ENCODE measurements around the gene USHBP1.

Gene USHBP1

GRCh38 chr19:17263712-17264640, 569 bp downstream of the USHBP1 start:
- no peak for DNase-seq (ENCODE audit: low read depth)

- DNase-seq (ENCODE audit: low read depth): no peak
These were observed 2.0 kb downstream of the USHBP1 start for GRCh38 chr19:17262557-17262956.

GRCh38 chr19:17260842-17261325, 3.7 kb downstream of the USHBP1 start:
- peak; percentile 80 for DNase-seq (ENCODE audit: low read depth)

GRCh38 chr19:17259934-17260333, 4.6 kb downstream of the USHBP1 start:
- DNase-seq (ENCODE audit: low read depth): no peak

GRCh38 chr19:17259118-17259780, 5.3 kb downstream of the USHBP1 start:
- no peak for DNase-seq (ENCODE audit: low read depth)

- DNase-seq (ENCODE audit: low read depth): no peak
These were observed 8.4 kb downstream of the USHBP1 start for GRCh38 chr19:17256130-17256529.

GRCh38 chr19:17255150-17255621, 9.4 kb downstream of the USHBP1 start:
- DNase-seq (ENCODE audit: low read depth): no peak

- no peak for DNase-seq (ENCODE audit: low read depth)
These were observed 9.9 kb downstream of the USHBP1 start for GRCh38 chr19:17254636-17255035.

- no peak for DNase-seq (ENCODE audit: low read depth)
These were observed 14.5 kb downstream of the USHBP1 start for GRCh38 chr19:17249887-17250548.

- no peak for DNase-seq (ENCODE audit: low read depth)
These were observed 16.4 kb downstream of the USHBP1 start for GRCh38 chr19:17248011-17248776.

GRCh38 chr19:17246681-17247425, 17.7 kb downstream of the USHBP1 start:
- no peak for DNase-seq (ENCODE audit: low read depth)

- no peak for DNase-seq (ENCODE audit: low read depth)
These were observed 19.0 kb downstream of the USHBP1 start, which contains the start of gene NR2F6 for GRCh38 chr19:17245535-17245984. Gene NR2F6, minus strand, starts transcription at chr19:17245919. Its CDS starts 699 bp downstream, at chr19:17245220.

GRCh38 chr19:17244618-17245534, 19.7 kb downstream of the USHBP1 start:
- DNase-seq (ENCODE audit: low read depth): no peak

GRCh38 chr19:17243830-17244617, 20.5 kb downstream of the USHBP1 start:
- DNase-seq (ENCODE audit: low read depth): no peak

GRCh38 chr19:17243211-17243829, 21.2 kb downstream of the USHBP1 start:
- DNase-seq (ENCODE audit: low read depth): no peak

- DNase-seq (ENCODE audit: low read depth): no peak
These were observed 21.9 kb downstream of the USHBP1 start for GRCh38 chr19:17242431-17243208.

GRCh38 chr19:17240826-17241399, 23.6 kb downstream of the USHBP1 start:
- no peak for DNase-seq (ENCODE audit: low read depth)

Measured in stimulated activated CD8-positive, alpha-beta memory T cell treated with anti-CD3 and anti-CD28 coated beads, Interleukin-15, amount 100 ng/mL, for 24 hours (primary cell).